Vagina (tissue), 2 donors: ENCODE data around the gene HPN. TPM values are rescaled to one million over a fixed set of nuclear protein-coding genes. Genes with fewer than 3 reads are reported as not detected.
"Not testable (repeated sequence)": the region's sequence is repeated elsewhere in the genome, so short reads cannot be mapped to it uniquely, and the experiment has no call there.

ENCODE experiments used
- DNase-seq, 2 donors: peaks; one replicate each; pipeline ENCODE4 v3.0.0-alpha.2; 2017; ENCODE audit errors: extremely low spot score in 2 of 2
- H3K27ac ChIP-seq: fragments of 200-600 bp; sonication (generic); one replicate; pipeline ENCODE4 v1.5.1; 2019
- H3K27me3 ChIP-seq: fragments of 200-600 bp; sonication (generic); one replicate; pipeline ENCODE4 v1.5.1; 2019
- H3K36me3 ChIP-seq, 2 donors: fragments of 200-600 bp; sonication (generic); one replicate each; pipeline ENCODE4 v1.5.1; 2017 to 2019
- H3K4me1 ChIP-seq: fragments of 200-600 bp; sonication (generic); one replicate; pipeline ENCODE4 v1.5.1; 2019
- H3K4me3 ChIP-seq, 2 donors: fragments of 200-600 bp; sonication (generic); 1 replicate in 1 of 2; 2 replicates in 1 of 2; pipeline ENCODE4 v1.5.1; 2016 to 2019
- H3K9me3 ChIP-seq: fragments of 200-600 bp; sonication (generic); one replicate; pipeline ENCODE4 v1.5.1; 2019
- POLR2A ChIP-seq, 2 donors: fragments of 450-650 bp; IDR thresholded peaks; one replicate each; pipeline ENCODE4 v1.6.1; 2017; ENCODE audit warnings: antibody characterized with exemption in 2 of 2, mild to moderate bottlenecking in 2 of 2, moderate library complexity in 2 of 2
- POLR2AphosphoS5 ChIP-seq, 2 donors: sonication (generic); formaldehyde crosslinking; IDR thresholded peaks; one replicate each; pipeline ENCODE4 v1.9.0; 2017; ENCODE audit warnings: antibody characterized with exemption in 2 of 2, mild to moderate bottlenecking in 2 of 2, low read depth in 1 of 2; ENCODE audit not compliant: insufficient read depth in 1 of 2
- intact Hi-C: fragments of 100-400 bp; cut with DNase I; formaldehyde crosslinking; loops from one replicate; pipeline ENCODE4 v1.15.1; 2023
- total RNA-seq: library from RNA; depleted of rRNA; stranded (reverse); fragments of >200 nt; gene quantifications from one replicate; pipeline ENCODE4 v1.2.3, GENCODE V29; 2016
- TF ChIP-seq, protein P1 (sequence below), 3 experiments: fragments of 450-650 bp in 2 of 3; fragments of 200-600 bp in 1 of 3; sonication (generic) in 1 of 3; IDR thresholded peaks; one replicate each; pipeline ENCODE4 v1.5.1; 2017 to 2019; ENCODE audit warnings: antibody characterized with exemption in 3 of 3, mild to moderate bottlenecking in 2 of 3, moderate library complexity in 2 of 3

The HPN gene
- total RNA-seq: not detected

DNA sequence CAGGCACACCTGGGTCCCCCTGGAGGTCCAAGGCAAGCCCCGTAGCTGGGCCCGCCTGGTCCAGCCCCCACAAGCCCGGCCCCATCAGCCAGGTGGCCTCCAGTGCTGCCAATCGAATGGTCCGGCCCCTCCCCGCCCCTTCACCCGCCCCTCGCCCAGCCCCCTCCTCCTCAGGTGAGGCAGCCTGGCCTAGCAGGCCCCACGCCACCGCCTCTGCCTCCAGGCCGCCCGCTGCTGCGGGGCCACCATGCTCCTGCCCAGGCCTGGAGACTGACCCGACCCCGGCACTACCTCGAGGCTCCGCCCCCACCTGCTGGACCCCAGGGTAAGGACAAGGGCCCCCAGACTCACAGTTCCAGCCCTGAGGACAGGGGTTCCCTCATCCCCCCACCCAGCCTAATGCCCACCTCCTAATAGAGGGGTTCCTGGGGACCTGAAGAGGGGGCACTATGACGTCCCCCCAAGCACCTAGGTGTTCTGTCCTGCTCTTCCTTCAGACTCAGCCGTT is at the start of gene HPN:
HPN (plus strand) TSS at position 174 of the 508 bp plus-strand sequence. CDS start 786 bp downstream, outside the sequence.
- peak within 1 kb of the TSS; percentile 68 for H3K27ac ChIP-seq
- no peaks in the 10 kb centered on the region for H3K36me3 ChIP-seq
- intact Hi-C loops: no loop called here
- TF ChIP-seq, protein P1, sequence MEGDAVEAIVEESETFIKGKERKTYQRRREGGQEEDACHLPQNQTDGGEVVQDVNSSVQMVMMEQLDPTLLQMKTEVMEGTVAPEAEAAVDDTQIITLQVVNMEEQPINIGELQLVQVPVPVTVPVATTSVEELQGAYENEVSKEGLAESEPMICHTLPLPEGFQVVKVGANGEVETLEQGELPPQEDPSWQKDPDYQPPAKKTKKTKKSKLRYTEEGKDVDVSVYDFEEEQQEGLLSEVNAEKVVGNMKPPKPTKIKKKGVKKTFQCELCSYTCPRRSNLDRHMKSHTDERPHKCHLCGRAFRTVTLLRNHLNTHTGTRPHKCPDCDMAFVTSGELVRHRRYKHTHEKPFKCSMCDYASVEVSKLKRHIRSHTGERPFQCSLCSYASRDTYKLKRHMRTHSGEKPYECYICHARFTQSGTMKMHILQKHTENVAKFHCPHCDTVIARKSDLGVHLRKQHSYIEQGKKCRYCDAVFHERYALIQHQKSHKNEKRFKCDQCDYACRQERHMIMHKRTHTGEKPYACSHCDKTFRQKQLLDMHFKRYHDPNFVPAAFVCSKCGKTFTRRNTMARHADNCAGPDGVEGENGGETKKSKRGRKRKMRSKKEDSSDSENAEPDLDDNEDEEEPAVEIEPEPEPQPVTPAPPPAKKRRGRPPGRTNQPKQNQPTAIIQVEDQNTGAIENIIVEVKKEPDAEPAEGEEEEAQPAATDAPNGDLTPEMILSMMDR (IDR thresholded peaks at IDR 0.05): no peak
- no peak for TF ChIP-seq POLR2AphosphoS5 (IDR thresholded peaks at IDR 0.05; ENCODE audit: insufficient read depth in 1 of 2, low read depth in 1 of 2)
- no peak for TF ChIP-seq POLR2A (IDR thresholded peaks at IDR 0.05)
- H3K4me1 ChIP-seq: peaks cover 32% of the 10 kb centered on the region
- no peaks in the 10 kb centered on the region for H3K9me3 ChIP-seq
- no peak for DNase-seq
- H3K27me3 ChIP-seq: no peaks in the 10 kb centered on the region
- H3K4me3 ChIP-seq: peak within 1 kb of the TSS; percentile 15 to 32

DNA sequence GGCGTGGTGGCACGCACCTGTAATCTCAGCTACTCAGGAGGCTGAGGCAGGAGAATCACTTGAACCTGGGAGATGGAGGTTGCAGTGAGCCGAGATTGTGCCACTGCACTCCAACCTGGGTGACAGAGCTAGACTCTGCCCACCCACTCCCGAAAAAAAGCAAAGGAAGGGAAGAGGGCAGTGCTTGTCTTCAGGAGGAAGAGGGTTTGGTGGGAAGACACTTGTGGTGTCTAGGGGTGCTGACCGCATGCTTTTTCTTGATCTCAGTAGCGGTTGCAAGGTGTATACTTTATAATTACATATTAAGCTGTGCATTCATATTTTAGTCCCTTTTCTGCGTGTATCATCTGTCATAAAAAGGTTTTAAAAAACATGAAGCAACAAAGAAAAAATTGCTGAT is 48.9 kb upstream of the HPN start:
- H3K4me3 ChIP-seq, DNase-seq, H3K9me3 ChIP-seq, H3K27me3 ChIP-seq, H3K4me1 ChIP-seq, intact Hi-C loops, H3K36me3 ChIP-seq, H3K27ac ChIP-seq: not testable (repeated sequence)

DNA sequence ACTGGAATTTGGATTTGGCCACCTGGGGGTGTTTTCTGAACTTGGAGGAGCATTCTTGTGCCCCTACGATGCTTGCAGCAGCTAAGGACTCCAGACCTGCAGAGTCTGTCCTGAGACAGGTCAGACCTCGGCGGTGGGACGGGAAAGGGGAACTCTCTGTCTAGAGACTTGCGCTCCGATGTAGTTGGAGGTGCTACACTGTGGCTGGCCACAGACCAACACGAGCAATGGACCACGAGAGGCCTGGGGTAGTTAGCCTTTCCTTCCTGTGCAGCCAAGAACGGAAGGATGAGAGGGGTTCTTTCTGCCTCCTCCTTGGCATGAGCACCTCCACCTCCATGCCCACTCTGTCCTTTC is 47.3 kb upstream of the HPN start:
- peaks cover 11% of the 10 kb centered on the region for H3K4me1 ChIP-seq
- H3K36me3 ChIP-seq: no peaks in the 10 kb centered on the region
- no peaks in the 10 kb centered on the region for H3K9me3 ChIP-seq
- intact Hi-C loops: no loop called here
- DNase-seq: no peak
- H3K4me3 ChIP-seq: no peak overlapping the region
- no peaks in the 10 kb centered on the region for H3K27me3 ChIP-seq
- TF ChIP-seq POLR2AphosphoS5 (IDR thresholded peaks at IDR 0.05; ENCODE audit: insufficient read depth in 1 of 2, low read depth in 1 of 2): no peak
- TF ChIP-seq, protein P1 (IDR thresholded peaks at IDR 0.05): no peak
- no peak for TF ChIP-seq POLR2A (IDR thresholded peaks at IDR 0.05)
- H3K27ac ChIP-seq: no peak overlapping the region

DNA sequence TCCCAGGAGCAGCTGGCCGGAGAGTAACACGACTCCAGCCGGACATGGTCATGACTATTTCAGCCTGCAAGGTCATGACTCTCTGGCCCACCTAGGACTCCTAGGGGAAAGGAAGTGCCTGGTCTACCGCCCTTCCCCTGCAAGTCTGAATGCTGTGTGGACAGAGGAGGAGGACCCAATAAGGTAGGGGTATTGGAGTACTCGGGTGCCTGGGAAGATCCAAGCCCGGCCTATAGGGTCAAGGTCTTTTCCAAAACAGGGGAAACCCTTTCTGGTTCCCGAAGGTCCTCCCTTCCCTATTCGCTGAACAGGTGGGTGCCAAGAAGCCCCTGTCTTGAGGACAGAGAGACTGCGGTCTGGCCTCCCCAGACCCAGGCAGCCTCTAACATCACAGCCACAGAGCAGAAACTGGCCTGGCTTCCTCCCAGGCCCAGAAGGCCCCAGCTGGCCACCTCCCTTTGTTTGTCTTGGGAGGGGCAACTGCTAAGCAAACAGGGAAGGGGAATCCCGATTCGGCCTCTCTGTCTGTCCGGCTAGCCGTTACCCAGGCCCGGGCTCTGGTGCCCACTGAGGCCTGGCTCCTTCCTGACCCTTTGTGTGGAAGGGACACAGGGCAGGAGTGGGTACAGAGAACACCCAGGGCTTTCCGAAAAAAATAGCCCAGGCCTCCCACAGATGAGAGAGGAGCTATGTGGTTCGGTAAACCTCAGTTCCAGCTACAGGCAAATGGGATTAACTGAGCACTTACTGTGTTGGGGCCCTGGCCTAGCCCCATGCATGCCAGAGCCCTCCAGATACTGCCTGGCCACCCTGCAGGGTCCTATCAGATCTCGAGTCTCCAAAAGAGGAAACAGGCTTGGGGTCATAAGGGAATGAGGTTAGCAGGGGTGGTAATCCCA is 46.6 kb upstream of the HPN start:
- Histone ChIP-seq H3K9me3 (no peaks in the 10 kb centered on the region), H3K4me3 (no peak overlapping the region), H3K27me3 (no peaks in the 10 kb centered on the region), H3K4me1 (peaks cover 17% of the 10 kb centered on the region), H3K36me3 (no peaks in the 10 kb centered on the region), H3K27ac (peak overlapping the region; percentile 33)
- TF ChIP-seq, protein P1 (IDR thresholded peaks at IDR 0.05): no peak
- peak in 1 of 2 donors; percentile 6 for TF ChIP-seq POLR2AphosphoS5 (IDR thresholded peaks at IDR 0.05; ENCODE audit: insufficient read depth in 1 of 2, low read depth in 1 of 2)
- intact Hi-C loops: no loop called here
- DNase-seq: no peak

DNA sequence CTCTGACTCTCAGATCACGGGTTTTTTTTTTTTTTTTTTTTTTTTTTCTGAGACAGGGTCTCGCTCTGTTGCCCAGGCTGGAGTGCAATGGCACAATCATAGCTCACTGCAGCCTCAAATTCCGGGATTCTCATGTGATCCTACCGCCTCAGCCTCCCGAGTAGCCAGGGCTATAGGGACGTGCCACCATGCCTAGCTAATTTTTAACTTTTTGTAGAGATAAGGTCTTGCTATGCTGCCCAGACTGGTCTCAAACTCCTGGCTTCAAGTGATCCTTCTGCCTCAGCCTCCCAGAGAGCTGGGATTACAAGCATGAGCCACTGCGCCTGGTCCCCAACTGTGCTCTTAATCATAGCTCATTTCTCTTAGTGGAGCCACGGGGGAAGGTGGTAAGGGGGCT is 46.0 kb upstream of the HPN start:
- no peak for DNase-seq
- Histone ChIP-seq H3K27me3 (no peaks in the 10 kb centered on the region), H3K27ac (no peak overlapping the region), H3K9me3 (no peaks in the 10 kb centered on the region), H3K36me3 (no peaks in the 10 kb centered on the region), H3K4me3 (no peak overlapping the region), H3K4me1 (peaks cover 20% of the 10 kb centered on the region)
- TF ChIP-seq POLR2AphosphoS5 (IDR thresholded peaks at IDR 0.05; ENCODE audit: insufficient read depth in 1 of 2, low read depth in 1 of 2) (no peak), POLR2A (IDR thresholded peaks at IDR 0.05) (no peak)
- TF ChIP-seq, protein P1 (IDR thresholded peaks at IDR 0.05): no peak
- intact Hi-C loops: no loop called here
